Suprapubic skin (tissue), 4 donors: Measurements from ENCODE around the gene CCL28.

ENCODE experiments used
- EP300 ChIP-seq: sonication (generic); formaldehyde crosslinking; IDR thresholded peaks from one replicate; pipeline ENCODE4 v1.6.1; 2017; ENCODE audit warnings: antibody characterized with exemption
- POLR2A ChIP-seq, 2 donors: fragments of 450-650 bp; IDR thresholded peaks; one replicate each; pipeline ENCODE4 v1.6.1; 2017; ENCODE audit warnings: antibody characterized with exemption in 2 of 2, mild to moderate bottlenecking in 2 of 2, moderate library complexity in 2 of 2
- POLR2AphosphoS5 ChIP-seq, 3 donors: sonication (generic); formaldehyde crosslinking; IDR thresholded peaks; one replicate each; pipeline ENCODE4 v1.6.1; 2017; ENCODE audit warnings: antibody characterized with exemption in 3 of 3
- TF ChIP-seq, protein P1 (sequence below), 2 donors: fragments of 200-600 bp in 1 of 2; fragments of 450-650 bp in 1 of 2; sonication (generic) in 1 of 2; IDR thresholded peaks; one replicate each; pipeline ENCODE4 v1.5.1; 2016 to 2019; ENCODE audit warnings: antibody characterized with exemption in 2 of 2, mild to moderate bottlenecking in 1 of 2, moderate library complexity in 1 of 2

GRCh38 chr5:43352131-43352530 lies 60.1 kb downstream of the CCL28 start:
- no peak for TF ChIP-seq POLR2A (IDR thresholded peaks at IDR 0.05)
- TF ChIP-seq, protein P1, sequence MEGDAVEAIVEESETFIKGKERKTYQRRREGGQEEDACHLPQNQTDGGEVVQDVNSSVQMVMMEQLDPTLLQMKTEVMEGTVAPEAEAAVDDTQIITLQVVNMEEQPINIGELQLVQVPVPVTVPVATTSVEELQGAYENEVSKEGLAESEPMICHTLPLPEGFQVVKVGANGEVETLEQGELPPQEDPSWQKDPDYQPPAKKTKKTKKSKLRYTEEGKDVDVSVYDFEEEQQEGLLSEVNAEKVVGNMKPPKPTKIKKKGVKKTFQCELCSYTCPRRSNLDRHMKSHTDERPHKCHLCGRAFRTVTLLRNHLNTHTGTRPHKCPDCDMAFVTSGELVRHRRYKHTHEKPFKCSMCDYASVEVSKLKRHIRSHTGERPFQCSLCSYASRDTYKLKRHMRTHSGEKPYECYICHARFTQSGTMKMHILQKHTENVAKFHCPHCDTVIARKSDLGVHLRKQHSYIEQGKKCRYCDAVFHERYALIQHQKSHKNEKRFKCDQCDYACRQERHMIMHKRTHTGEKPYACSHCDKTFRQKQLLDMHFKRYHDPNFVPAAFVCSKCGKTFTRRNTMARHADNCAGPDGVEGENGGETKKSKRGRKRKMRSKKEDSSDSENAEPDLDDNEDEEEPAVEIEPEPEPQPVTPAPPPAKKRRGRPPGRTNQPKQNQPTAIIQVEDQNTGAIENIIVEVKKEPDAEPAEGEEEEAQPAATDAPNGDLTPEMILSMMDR (IDR thresholded peaks at IDR 0.05), result no peak
- no peak for TF ChIP-seq POLR2AphosphoS5 (IDR thresholded peaks at IDR 0.05)
- no peak for TF ChIP-seq EP300
